Mesothelial cell of epicardium (in vitro differentiated cells): ENCODE results near the gene JMJD7. TPM values are rescaled to one million over a fixed set of nuclear protein-coding genes. Genes with fewer than 3 reads are reported as not detected.

ENCODE experiments used
- DNase-seq, 2 experiments: peaks; one replicate each; pipeline ENCODE4 v3.0.0; 2021; ENCODE audit warnings: low spot score in 2 of 2; ENCODE audit not compliant: unreplicated experiment in 2 of 2
- H3K27ac Mint-ChIP-seq: 2 replicates; pipeline ENCODE4 v1.8.0; 2021; ENCODE audit warnings: mixed read lengths
- H3K27me3 Mint-ChIP-seq: 2 replicates; pipeline ENCODE4 v1.8.0; 2021; ENCODE audit warnings: low read depth, mixed read lengths
- H3K36me3 Mint-ChIP-seq: 2 replicates; pipeline ENCODE4 v1.8.0; 2021; ENCODE audit warnings: mixed read lengths
- H3K4me1 Mint-ChIP-seq: 2 replicates; pipeline ENCODE4 v1.8.0; 2021; ENCODE audit warnings: mixed read lengths
- H3K4me3 Mint-ChIP-seq: 2 replicates; pipeline ENCODE4 v1.8.0; 2021; ENCODE audit warnings: mild to moderate bottlenecking, moderate library complexity, mixed read lengths
- H3K9me3 Mint-ChIP-seq: 2 replicates; pipeline ENCODE4 v1.8.0; 2021; ENCODE audit warnings: mixed read lengths
- total RNA-seq: library from RNA; stranded (reverse); gene quantifications from 3 replicates; pipeline ENCODE4 v1.2.1, GENCODE V29; 2021
- TF ChIP-seq, protein P1 (sequence below): fragments of 200-600 bp; sonication (generic); IDR thresholded peaks from one replicate; pipeline ENCODE4 v1.5.0; 2021; ENCODE audit warnings: antibody characterized with exemption; ENCODE audit not compliant: unreplicated experiment

Gene JMJD7
- total RNA-seq, 1 donor from 2014 or later = 27.6 TPM

DNA sequence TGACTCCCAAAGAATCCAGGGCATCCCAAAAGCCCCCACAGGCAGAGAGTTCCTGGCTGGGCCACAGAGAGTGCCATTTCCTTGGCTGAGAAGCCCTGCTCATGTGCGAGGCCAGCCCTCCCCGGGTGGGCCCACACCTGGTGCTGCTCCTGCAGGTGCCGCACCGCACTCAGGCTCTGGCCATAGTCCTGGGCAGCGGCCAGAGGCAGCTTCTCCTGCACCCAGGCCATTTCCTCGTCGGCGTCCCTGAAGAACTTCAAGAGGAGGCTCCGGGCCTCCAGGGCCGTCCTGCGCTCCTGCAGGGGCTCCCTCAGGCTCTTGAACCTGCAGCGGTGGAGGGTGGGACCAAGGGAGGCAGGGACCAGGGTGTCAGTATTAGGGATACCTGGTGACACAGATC lies 28.8 kb downstream of the JMJD7 start:
- Mint-ChIP-seq H3K4me3 (no peak overlapping the region), H3K27me3 (no peaks in the 10 kb centered on the region), H3K4me1 (peaks cover 12% of the 10 kb centered on the region), H3K27ac (no peak overlapping the region), H3K36me3 (no peaks in the 10 kb centered on the region), H3K9me3 (no peaks in the 10 kb centered on the region)
- TF ChIP-seq, protein P1, sequence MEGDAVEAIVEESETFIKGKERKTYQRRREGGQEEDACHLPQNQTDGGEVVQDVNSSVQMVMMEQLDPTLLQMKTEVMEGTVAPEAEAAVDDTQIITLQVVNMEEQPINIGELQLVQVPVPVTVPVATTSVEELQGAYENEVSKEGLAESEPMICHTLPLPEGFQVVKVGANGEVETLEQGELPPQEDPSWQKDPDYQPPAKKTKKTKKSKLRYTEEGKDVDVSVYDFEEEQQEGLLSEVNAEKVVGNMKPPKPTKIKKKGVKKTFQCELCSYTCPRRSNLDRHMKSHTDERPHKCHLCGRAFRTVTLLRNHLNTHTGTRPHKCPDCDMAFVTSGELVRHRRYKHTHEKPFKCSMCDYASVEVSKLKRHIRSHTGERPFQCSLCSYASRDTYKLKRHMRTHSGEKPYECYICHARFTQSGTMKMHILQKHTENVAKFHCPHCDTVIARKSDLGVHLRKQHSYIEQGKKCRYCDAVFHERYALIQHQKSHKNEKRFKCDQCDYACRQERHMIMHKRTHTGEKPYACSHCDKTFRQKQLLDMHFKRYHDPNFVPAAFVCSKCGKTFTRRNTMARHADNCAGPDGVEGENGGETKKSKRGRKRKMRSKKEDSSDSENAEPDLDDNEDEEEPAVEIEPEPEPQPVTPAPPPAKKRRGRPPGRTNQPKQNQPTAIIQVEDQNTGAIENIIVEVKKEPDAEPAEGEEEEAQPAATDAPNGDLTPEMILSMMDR = no peak
- DNase-seq = no peak

DNA sequence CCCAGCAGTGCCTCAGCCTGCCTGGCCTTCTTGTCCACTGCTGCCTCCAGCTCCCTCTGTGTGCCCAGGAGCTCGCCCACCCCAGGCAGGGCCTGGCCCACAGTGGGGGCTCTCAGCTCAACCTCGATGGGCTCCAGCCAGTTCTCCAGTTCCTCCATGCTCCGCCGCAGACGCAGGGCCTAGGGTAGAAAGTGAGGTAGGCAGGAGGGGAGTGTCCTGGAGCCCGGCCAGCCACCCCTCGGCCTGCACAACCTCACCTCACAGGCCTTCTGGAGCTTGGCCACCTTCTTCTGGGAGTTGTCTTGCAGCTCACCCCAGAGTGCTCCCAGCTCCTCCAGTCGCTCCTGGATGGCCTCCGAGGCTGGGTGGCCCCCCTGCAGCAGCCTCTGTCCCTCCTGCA lies 29.4 kb downstream of the JMJD7 start:
- TF ChIP-seq, protein P1 = no peak
- H3K9me3 Mint-ChIP-seq = no peaks in the 10 kb centered on the region
- no peak for DNase-seq
- H3K36me3 Mint-ChIP-seq = no peaks in the 10 kb centered on the region
- H3K4me1 Mint-ChIP-seq = peaks cover 12% of the 10 kb centered on the region
- no peaks in the 10 kb centered on the region for H3K27me3 Mint-ChIP-seq
- no peak overlapping the region for H3K27ac Mint-ChIP-seq
- H3K4me3 Mint-ChIP-seq = no peak overlapping the region

DNA sequence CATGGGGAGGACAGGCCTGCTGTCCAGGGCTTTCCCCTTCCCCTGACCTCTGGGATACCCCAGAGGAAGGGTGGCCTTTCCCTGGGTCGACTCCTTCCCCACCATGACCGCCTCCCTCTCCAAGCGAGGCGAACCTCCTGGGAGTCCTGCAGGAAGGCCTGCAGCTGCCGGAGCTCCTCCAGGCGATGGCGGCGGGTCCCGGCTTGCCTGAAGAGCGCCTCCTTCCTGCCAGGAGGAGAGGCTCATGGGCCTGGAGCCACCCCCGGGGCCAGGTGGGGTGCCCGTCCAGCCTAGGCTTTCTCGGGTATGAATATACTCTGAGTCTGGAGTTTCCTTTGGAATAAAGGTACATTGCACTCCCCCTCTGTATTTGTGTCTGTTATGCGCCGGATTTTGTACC lies 30.9 kb downstream of the JMJD7 start:
- Mint-ChIP-seq H3K27ac (no peak overlapping the region), H3K4me1 (peaks cover 15% of the 10 kb centered on the region), H3K9me3 (no peaks in the 10 kb centered on the region), H3K4me3 (no peak overlapping the region), H3K36me3 (no peaks in the 10 kb centered on the region), H3K27me3 (no peaks in the 10 kb centered on the region)
- TF ChIP-seq, protein P1 = no peak
- DNase-seq = no peak

DNA sequence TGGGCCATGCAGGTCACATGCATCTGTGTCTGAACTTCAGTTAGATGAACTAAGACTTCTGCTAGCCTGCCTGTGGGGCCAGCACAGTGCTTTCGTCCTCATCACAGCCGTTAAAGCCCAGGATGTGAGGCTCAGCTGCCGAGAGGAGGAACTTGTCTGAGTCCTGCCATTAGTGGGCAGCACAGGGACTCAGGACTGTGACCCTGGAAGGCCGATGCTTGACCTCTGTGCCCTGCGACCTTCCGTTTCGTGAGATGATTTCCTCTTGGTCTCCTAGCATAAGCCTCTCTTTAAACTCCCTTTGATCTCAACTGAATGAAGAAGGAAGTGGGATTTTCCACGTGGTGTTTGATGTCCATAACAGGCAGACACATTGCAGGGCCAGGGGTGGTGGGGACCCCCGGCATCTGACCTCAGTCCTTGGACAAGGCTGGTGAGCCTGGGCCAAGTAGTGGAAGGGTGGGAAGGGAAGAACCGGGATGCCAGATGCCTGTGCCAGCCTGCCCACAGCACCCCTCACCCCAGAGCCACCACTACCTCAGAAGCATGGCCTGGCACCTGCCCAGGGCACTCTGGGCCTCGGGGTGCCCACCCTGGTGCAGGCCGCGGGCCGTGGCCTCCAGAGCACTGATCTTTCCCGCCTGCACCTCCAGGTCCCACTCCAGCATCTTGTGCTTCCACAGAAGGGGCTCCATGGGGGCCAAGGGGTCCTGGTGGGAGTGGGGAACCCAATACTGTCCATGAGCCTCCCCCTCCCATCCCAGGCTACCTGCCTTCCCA lies 32.3 kb downstream of the JMJD7 start:
- no peak for DNase-seq

DNA sequence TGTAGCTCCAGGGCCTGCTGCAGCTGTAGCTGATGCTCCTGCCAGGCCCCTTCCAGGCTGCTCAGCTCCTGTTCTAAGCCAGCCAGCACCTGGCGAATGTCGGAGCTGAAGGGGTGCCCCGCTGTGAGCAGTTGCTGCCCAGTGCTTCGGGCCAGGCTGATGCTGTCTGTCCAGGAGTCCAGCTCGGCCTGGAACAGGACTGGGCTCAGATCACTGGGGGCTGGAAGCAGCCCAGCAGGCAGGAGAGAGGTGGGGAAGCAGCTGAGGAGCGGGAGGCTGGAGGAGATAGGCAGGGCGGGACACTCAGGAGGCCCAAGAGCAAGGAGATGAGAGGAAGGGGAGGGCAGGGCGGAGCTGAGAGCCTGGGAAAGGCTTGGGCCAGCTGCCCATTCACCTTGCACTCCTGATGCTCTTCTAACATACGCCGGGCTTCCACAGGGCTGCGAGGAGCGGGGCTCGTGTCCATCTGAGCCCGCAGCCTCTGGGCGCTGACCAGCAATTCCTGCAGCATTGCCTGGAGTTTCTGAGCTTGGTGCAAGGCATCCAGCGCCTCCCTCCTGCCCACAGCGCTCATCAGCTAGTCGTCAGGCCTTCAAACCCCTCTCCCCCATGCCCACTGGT lies 34.0 kb downstream of the JMJD7 start:
- H3K27ac Mint-ChIP-seq = no peak overlapping the region
- TF ChIP-seq, protein P1 = no peak
- no peaks in the 10 kb centered on the region for H3K9me3 Mint-ChIP-seq
- H3K27me3 Mint-ChIP-seq = no peaks in the 10 kb centered on the region
- peaks cover 10% of the 10 kb centered on the region for H3K4me1 Mint-ChIP-seq
- no peak overlapping the region for H3K4me3 Mint-ChIP-seq
- DNase-seq = no peak
- no peaks in the 10 kb centered on the region for H3K36me3 Mint-ChIP-seq

More for the DNA sequence above, 32.3 kb downstream of the JMJD7 start:
- no peaks in the 10 kb centered on the region for H3K9me3 Mint-ChIP-seq
- no peak overlapping the region for H3K27ac Mint-ChIP-seq
- no peak overlapping the region for H3K4me3 Mint-ChIP-seq
- no peaks in the 10 kb centered on the region for H3K27me3 Mint-ChIP-seq
- no peaks in the 10 kb centered on the region for H3K36me3 Mint-ChIP-seq
- peaks cover 12% of the 10 kb centered on the region for H3K4me1 Mint-ChIP-seq
- TF ChIP-seq, protein P1 = no peak
